ENCODE results near the gene ARMC5.
"Not testable (repeated sequence)": the region's sequence is repeated elsewhere in the genome, so short reads cannot be mapped to it uniquely, and the experiment has no call there.

The ARMC5 gene
- 23.8 to 38.0 reads per million in 2 donors for total RNA-seq

DNA sequence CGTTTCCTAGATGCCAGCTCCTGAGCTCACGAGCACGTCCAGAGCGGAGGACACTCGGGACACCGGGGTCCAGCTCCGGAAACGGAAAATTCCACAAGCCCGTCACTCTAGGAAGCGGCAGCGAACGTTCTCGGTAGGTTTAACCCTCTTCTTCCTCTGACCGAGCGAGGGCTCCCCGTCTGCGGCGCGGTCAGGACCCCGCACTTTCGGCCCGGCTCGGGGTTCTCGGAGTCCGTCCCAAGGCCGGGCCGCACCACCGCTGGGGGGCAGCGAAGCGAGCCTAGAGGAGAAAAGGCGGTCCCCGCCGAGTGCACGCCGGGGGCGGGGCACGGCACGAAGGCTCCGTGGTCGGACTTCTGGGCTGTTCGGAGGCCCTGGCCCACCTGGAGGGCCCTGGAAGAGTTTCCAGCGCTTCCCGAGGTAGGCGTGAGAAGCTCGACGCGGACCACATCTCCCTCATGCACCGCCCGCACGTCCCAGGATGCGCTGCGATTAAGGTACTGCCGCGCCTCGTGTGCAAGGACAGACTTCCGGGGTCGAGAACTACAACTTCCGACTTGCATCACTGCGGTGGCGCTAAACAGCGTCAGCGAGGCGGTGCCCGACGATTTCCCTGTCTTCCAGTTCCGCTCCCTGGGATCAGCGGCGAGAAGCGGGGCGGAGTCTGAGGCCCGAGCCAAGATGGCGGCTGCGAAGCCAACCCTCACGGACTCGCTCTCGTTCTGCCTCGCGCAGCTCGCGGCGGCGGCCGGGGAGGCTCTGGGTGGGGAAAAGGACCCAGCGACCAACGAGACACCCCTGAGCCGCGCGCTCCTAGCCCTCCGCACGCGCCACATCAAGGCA lies at the start of gene ARMC5:
Gene ARMC5 (plus strand): TSS at position 658 of the 843 bp plus-strand sequence. CDS start 24 bp downstream, at position 682.
- DNase-seq = peak; percentile 91 to 99 (median 97)

DNA sequence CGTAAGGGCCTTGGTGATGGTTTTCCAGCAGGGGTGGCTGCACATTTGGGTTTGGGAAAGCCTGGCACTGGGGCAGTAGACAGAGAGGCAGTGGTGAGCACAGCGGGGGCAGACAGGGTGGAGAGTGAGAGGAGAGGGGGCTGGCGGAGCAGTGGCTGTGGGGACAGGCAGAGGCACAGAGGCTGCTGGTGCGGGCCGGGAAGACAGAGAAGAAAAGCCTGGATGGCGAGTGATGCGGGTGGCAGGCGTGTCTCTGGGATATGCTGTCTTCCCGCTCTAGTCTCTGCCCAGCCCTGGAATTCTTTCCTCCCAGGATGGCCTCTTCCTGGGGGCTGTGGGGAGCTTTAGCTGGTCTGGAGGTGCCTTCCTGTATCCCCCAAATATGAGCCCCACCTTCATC lies 49.2 kb upstream of the ARMC5 start:
- DNase-seq = no peak

DNA sequence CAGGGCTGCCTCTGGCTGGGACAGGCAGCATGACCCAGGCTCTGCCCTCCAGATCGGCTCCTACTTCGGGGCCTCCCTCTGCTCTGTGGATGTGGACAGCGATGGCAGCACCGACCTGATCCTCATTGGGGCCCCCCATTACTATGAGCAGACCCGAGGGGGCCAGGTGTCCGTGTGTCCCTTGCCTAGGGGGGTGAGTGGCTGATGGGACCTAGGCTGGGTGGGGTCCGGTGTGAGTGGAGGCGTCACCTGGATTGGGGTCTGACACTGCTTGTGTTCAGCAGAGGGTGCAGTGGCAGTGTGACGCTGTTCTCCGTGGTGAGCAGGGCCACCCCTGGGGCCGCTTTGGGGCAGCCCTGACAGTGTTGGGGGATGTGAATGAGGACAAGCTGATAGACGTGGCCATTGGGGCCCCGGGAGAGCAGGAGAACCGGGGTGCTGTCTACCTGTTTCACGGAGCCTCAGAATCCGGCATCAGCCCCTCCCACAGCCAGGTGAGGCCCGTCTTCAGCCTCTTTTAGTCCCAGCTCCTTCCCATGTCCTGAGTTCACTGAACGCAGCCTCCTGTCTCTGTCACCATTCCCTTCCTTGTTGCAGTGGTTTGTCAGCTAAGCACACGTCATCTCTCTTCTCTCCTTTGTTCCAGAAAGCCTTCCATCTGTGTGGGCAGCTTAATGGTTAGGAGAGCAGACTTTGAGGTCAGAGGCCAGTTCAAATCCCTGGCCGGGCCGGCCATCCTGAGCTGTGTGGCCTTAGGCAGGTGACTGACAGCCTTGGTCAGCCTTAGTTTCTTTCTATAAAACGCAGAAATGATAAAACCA lies 48.1 kb upstream of the ARMC5 start:
- DNase-seq = no peak

- DNase-seq = no peak
Measured at GRCh38 chr16:31412750-31413149, 46.6 kb upstream of the ARMC5 start.

- DNase-seq = no peak
Measured at GRCh38 chr16:31413381-31413780, 45.9 kb upstream of the ARMC5 start.

DNA sequence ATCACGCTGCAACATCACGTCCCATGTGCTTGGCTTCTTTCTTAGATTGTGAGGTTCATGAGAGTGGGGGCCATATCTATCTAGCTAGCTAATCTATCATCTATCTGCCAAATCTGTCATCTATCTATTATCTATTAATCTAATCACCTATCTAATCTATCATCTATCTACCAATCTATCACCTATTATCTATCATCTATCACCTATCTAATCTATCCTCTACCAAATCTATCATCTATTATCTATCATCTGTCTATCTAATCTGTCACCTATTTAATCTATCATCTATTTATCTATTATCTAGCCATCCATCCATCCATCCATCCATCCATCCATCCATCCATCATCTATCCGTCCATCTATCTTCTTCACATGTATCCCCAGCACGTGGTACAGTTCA lies 45.4 kb upstream of the ARMC5 start:
- DNase-seq = no peak

DNA sequence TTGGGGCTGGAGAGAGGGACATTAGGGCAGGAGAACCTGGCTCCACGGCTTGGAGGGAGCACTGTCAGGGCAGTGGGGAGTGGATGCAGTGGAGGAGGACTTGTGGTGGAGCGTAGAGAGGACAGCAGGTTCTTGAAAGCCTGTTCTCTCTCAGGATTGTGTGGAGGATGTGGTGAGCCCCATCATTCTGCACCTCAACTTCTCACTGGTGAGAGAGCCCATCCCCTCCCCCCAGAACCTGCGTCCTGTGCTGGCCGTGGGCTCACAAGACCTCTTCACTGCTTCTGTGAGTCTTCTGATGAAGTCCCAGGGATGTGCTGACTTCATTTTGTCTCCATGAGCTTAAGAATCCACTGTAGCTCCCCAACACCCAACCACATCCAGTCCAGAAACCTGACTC lies 44.6 kb upstream of the ARMC5 start:
- peak in 1 of 5 experiments; percentile 78 for DNase-seq

- no peak for DNase-seq
Measured at GRCh38 chr16:31416371-31416770, 42.9 kb upstream of the ARMC5 start.

GRCh38 chr16:31417036-31417435 lies 42.3 kb upstream of the ARMC5 start:
- DNase-seq = not testable (repeated sequence)

- no peak for DNase-seq
Measured at GRCh38 chr16:31417916-31418315, 41.4 kb upstream of the ARMC5 start.

DNA sequence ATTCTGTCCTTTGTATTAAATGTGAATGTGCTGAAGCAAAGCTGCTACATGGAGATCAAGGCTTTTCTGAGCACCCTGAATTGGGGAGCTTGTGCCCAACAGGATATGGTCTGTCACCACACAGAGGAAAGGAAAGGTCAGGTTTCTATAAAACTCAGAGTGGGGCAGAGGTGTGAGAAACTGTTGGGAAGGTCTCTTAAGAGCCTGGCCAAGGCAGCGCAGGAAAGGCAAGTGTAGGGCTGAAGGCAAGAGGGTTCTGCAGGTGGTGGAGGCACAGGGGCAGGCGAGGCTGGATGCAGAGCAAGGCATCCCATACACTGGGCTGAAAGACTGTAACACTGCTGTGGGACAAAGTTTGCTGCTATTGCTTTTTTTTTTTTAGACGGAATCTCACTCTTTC lies 39.3 kb upstream of the ARMC5 start:
- peak in 1 of 5 experiments; percentile 68 for DNase-seq

DNA sequence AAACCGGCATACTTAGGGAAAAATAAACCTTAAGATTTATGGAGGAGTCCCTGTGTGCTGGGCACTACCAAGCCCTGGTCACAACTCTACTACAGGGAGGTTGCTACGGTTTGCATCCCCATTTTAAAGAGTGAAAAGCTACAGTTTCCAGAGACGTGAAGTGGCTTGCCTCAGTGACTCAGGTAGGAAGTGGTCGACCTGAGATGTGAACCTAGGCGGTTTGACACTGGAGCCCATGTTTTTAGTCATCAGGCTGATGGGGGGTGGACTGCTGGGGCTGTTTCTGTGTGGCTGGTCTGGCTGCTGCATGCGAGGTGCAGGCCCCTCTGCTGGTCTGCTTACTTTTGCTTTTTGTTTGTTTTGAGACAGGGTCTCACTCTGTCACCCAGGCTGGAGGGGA lies 37.7 kb upstream of the ARMC5 start:
- DNase-seq = peak in 2 of 5 experiments; percentile 65 to 95

- peak in 1 of 5 experiments; percentile 31 for DNase-seq
Measured at GRCh38 chr16:31423241-31423640, 36.1 kb upstream of the ARMC5 start.

GRCh38 chr16:31423801-31424200 lies 35.5 kb upstream of the ARMC5 start:
- no peak for DNase-seq

DNA sequence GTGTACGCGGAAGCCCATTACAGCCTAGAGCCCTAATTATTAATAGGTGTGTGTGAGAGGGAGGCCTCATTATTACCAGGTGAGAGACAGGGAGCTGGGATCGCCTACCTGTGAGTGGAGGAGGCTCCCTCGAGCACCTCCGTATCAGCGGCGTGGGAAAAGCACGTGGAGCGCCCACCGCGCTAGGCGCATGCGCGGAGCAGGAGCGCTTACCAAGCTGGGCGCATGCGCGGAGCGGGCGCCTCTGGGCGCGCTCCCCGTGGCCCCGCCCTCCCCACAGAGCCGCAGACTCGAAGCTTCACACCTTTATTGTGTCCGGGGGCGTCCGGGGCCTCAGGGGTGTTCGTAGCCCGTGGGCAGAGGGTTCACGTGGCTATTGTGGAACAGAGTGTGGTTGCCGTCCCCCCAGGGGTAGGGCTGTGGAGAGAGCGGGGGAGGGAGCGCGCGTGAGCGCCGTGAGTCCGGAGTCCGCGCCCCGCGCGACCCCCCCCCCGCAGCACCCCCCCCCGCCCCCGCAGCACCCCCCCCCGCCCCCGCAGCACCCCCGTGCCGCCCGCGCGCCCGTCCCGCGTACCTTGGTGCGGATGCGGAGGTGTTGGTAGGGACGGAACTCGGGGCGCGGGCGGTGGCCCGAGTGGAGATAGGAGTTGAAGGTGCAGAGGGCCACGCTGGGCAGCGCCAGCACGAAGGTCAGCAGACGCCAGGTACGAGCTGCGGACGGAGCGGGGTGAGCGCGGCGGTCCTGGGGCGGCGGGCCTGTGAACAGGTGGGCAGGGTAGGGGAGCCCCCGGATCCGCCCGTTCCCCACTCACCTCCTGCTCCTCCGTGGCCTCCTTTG lies 31.6 kb upstream of the ARMC5 start:
- DNase-seq = peak; percentile 18 to 69 (median 57)

DNA sequence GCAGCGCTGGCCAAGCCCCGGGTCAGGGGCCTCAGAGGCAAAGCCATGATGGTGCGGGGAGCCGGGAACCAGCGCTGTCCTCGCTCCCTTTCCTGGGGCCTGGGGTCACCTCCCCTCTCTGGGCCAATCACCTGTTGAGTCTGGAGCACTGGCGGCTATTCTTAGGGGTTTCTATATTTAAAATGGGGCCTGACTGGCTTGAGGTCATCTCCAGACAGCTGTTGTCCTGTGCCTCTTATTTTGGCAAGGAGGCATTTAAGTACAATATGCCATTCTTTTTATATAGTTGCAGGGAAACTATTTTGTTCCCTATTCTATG lies 31.1 kb upstream of the ARMC5 start, which contains the start of gene COX6A2:
Gene COX6A2 (minus strand): TSS at position 82 of the 319 bp plus-strand sequence. CDS start 35 bp downstream, at position 47.
- DNase-seq = no peak

- DNase-seq = no peak
Measured at GRCh38 chr16:31428638-31429247, 30.6 kb upstream of the ARMC5 start.

GRCh38 chr16:31429314-31429713 lies 30.0 kb upstream of the ARMC5 start:
- peak in 1 of 5 experiments; percentile 35 for DNase-seq

GRCh38 chr16:31429796-31430195 lies 29.5 kb upstream of the ARMC5 start:
- no peak for DNase-seq

DNA sequence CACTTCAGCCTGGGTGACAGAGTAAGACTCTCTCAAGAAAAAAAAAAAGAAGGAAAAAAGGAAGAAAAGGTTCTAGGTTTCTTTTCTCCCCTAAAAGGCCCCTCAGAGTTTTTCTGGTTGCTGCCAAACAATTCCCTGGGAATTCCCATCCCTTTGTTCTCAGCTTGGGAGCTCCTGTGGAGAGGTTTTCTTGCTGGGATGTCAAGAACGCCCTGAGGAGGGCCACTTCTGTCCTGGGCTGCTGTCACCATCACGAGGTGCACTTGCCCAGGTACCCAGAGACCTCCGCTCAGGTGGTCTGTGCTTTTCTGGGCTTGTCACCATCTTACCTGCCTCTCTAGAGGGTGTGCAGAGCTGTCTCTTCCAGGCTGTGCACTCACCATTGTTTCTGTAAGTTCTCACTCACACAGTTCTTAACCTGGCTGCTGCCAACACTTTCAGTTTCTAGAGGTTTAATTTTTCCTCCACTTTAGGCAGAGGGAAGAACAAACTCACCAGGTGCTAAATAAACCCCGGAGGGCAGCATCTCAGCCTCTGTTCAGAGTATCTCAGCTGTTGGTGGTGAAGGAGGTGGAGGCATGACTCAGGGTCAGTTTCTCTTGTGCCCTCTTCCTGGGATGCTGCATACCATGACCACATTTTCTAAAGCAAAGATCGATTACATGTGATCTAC lies 28.8 kb upstream of the ARMC5 start:
- peak in 1 of 5 experiments; percentile 24 for DNase-seq

- no peak for DNase-seq
Measured at GRCh38 chr16:31435341-31436220, 23.7 kb upstream of the ARMC5 start.
